Measurements from ENCODE around the gene C16orf74. TPM values are rescaled to one million over a fixed set of nuclear protein-coding genes. Genes with fewer than 3 reads are reported as not detected.

Gene C16orf74
- total and polyA plus RNA-seq, 2 experiments from 2014 or later: 3.8 to 7.0 TPM

GRCh38 chr16:85663891-85664321 lies 87.0 kb downstream of the C16orf74 start:
- Histone ChIP-seq H3K4me2 (ENCODE audit: unreplicated experiment) (no peak overlapping the region), H3K4me3 (no peak overlapping the region), H3F3A (ENCODE audit: insufficient read depth) (0 out of 2 replicates have a peak, but pooled peaks cover under 1% of the 10 kb centered on the region), H3K9ac (no peak overlapping the region), H3K36me3 (ENCODE audit: low read depth) (peaks cover 27% of the 10 kb centered on the region), H3K9me2 (ENCODE audit: insufficient read depth) (no peaks in the 10 kb centered on the region), H3K4me1 (ENCODE audit: insufficient read depth) (no peaks in the 10 kb centered on the region), H2AFZ (no peak overlapping the region), H3K27me3 (replicated peaks; ENCODE audit: insufficient read depth) (no peaks in the 10 kb centered on the region), H3K9me3 (ENCODE audit: low read depth) (no peaks in the 10 kb centered on the region), H4K20me1 (ENCODE audit: insufficient read depth) (no peaks in the 10 kb centered on the region), H3K79me2 (ENCODE audit: insufficient read depth) (no peaks in the 10 kb centered on the region), H3K27ac (no peak overlapping the region)
- in situ Hi-C loops (cut with MboI): no loop called here
- TF ChIP-seq EZH2phosphoT487 (IDR thresholded peaks at IDR 0.05; ENCODE audit: insufficient read depth, low read depth): no peak
- DNase-seq: no peak
- WGBS, 2 experiments (ENCODE audit: low coverage in 1 of 2, low lambda C conversion rate in 2 of 2, missing lambda C conversion rate in 2 of 2): 79 to 83% methylated on average over 12 of the region's 12 CpGs

- H3K4me3 ChIP-seq: no peak overlapping the region
- no peaks in the 10 kb centered on the region for H4K20me1 ChIP-seq (ENCODE audit: insufficient read depth)
- no peak overlapping the region for H3K9ac ChIP-seq
- H3K27ac ChIP-seq: no peak overlapping the region
- TF ChIP-seq EZH2phosphoT487 (IDR thresholded peaks at IDR 0.05; ENCODE audit: insufficient read depth, low read depth) (no peak), EZH2 (IDR thresholded peaks at IDR 0.05; ENCODE audit: insufficient read depth, poor library complexity, severe bottlenecking) (no peak)
- DNase-seq: no peak
- H3K9me2 ChIP-seq (ENCODE audit: insufficient read depth): no peaks in the 10 kb centered on the region
- no peak overlapping the region for H2AFZ ChIP-seq
- in situ Hi-C loops (cut with MboI): no loop called here
- H3K36me3 ChIP-seq (ENCODE audit: low read depth): peaks cover 28% of the 10 kb centered on the region
- 93 to 95% methylated on average over 38 of the region's 38 CpGs for WGBS, 2 experiments (ENCODE audit: low coverage in 1 of 2, low lambda C conversion rate in 2 of 2, missing lambda C conversion rate in 2 of 2)
- no peaks in the 10 kb centered on the region for H3F3A ChIP-seq (ENCODE audit: insufficient read depth)
- no peaks in the 10 kb centered on the region for H3K27me3 ChIP-seq (replicated peaks; ENCODE audit: insufficient read depth)
- H3K4me1 ChIP-seq (ENCODE audit: insufficient read depth): no peaks in the 10 kb centered on the region
- H3K4me2 ChIP-seq (ENCODE audit: unreplicated experiment): no peak overlapping the region
- no peaks in the 10 kb centered on the region for H3K9me3 ChIP-seq (ENCODE audit: low read depth)
- no peaks in the 10 kb centered on the region for H3K79me2 ChIP-seq (ENCODE audit: insufficient read depth)
Measured at GRCh38 chr16:85662976-85663830, 87.7 kb downstream of the C16orf74 start.

GRCh38 chr16:85662482-85662812 lies 88.4 kb downstream of the C16orf74 start:
- in situ Hi-C loops (cut with MboI): no loop called here
- Histone ChIP-seq H3K27ac (no peak overlapping the region), H4K20me1 (ENCODE audit: insufficient read depth) (no peaks in the 10 kb centered on the region), H3F3A (ENCODE audit: insufficient read depth) (no peaks in the 10 kb centered on the region), H3K9ac (no peak overlapping the region), H3K79me2 (ENCODE audit: insufficient read depth) (no peaks in the 10 kb centered on the region), H3K36me3 (ENCODE audit: low read depth) (peaks cover 36% of the 10 kb centered on the region), H3K9me3 (ENCODE audit: low read depth) (no peaks in the 10 kb centered on the region), H3K4me3 (no peak overlapping the region), H3K9me2 (ENCODE audit: insufficient read depth) (no peaks in the 10 kb centered on the region), H3K4me2 (ENCODE audit: unreplicated experiment) (no peak overlapping the region), H2AFZ (no peak overlapping the region), H3K27me3 (replicated peaks; ENCODE audit: insufficient read depth) (no peaks in the 10 kb centered on the region), H3K4me1 (ENCODE audit: insufficient read depth) (no peaks in the 10 kb centered on the region)
- 97 to 100% methylated on average over 3 of the region's 3 CpGs for WGBS, 2 experiments (ENCODE audit: low coverage in 1 of 2, low lambda C conversion rate in 2 of 2, missing lambda C conversion rate in 2 of 2)
- TF ChIP-seq EZH2 (IDR thresholded peaks at IDR 0.05; ENCODE audit: insufficient read depth, poor library complexity, severe bottlenecking) (no peak), EZH2phosphoT487 (IDR thresholded peaks at IDR 0.05; ENCODE audit: insufficient read depth, low read depth) (no peak)
- no peak for DNase-seq

DNA sequence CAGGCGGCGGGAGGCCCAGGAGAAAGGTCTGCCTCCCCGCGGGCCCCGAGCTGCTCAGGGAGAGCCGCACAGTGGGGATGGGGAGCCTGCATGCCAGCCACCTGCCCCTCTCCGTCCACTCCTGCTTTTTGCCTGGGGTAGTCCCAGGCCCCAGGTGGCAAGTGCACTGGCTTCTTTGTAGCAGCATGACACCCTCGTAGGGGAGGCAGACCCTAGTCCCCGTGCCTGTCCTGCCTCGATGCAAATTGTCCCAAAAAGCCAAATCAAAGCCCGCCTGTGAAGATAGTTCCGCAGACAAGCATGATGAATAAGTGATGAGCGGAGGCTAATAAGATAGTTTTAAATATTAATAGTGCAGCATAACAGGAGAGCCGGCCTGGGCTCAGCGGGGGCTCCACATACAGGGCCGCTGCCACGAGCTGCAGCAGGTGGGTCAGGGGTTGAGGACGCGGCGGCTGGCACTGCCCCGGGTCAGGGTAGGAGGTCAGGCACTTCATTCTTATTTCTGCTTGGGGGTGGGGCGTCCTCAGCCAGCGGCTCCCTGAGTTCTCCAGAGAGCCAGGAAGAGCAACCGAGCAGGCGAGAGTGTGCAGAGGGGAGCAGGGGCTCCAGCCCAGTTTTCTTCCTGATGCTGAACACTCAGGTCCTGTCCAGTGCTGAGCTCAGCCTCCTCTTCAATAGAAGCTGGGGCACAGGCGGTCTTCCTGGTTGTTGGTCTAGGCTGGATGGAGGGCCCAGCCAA lies 89.0 kb downstream of the C16orf74 start:
- H3F3A ChIP-seq (ENCODE audit: insufficient read depth): no peaks in the 10 kb centered on the region
- H3K27me3 ChIP-seq (replicated peaks; ENCODE audit: insufficient read depth): no peaks in the 10 kb centered on the region
- no peak overlapping the region for H3K9ac ChIP-seq
- peaks cover 31% of the 10 kb centered on the region for H3K36me3 ChIP-seq (ENCODE audit: low read depth)
- WGBS, 2 experiments (ENCODE audit: low coverage in 1 of 2, low lambda C conversion rate in 2 of 2, missing lambda C conversion rate in 2 of 2): 95 to 98% methylated on average over 26 of the region's 26 CpGs
- in situ Hi-C loops (cut with MboI): no loop called here
- H4K20me1 ChIP-seq (ENCODE audit: insufficient read depth): no peaks in the 10 kb centered on the region
- no peaks in the 10 kb centered on the region for H3K9me2 ChIP-seq (ENCODE audit: insufficient read depth)
- TF ChIP-seq EZH2phosphoT487 (IDR thresholded peaks at IDR 0.05; ENCODE audit: insufficient read depth, low read depth) (no peak), EZH2 (IDR thresholded peaks at IDR 0.05; ENCODE audit: insufficient read depth, poor library complexity, severe bottlenecking) (no peak)
- no peaks in the 10 kb centered on the region for H3K9me3 ChIP-seq (ENCODE audit: low read depth)
- no peaks in the 10 kb centered on the region for H3K79me2 ChIP-seq (ENCODE audit: insufficient read depth)
- H3K4me3 ChIP-seq: no peak overlapping the region
- DNase-seq: no peak
- H2AFZ ChIP-seq: no peak overlapping the region
- no peak overlapping the region for H3K4me2 ChIP-seq (ENCODE audit: unreplicated experiment)
- H3K4me1 ChIP-seq (ENCODE audit: insufficient read depth): no peaks in the 10 kb centered on the region
- no peak overlapping the region for H3K27ac ChIP-seq

Data from GM23248 (cell line).